IMR-90 (cell line): Measurements from ENCODE around the gene INTU. TPM values are rescaled to one million over a fixed set of nuclear protein-coding genes. Genes with fewer than 3 reads are reported as not detected.

Source experiments
- ATAC-seq: fragments of 200-7000 bp; cut with Tn5 transposase; 2 replicates; pipeline ENCODE4 v1.9.1; 2020; ENCODE audit warnings: low read depth, mild to moderate bottlenecking, moderate library complexity
- BruUV-seq: library from RNA; stranded (reverse); fragments of 400-500 nt; replicated peaks from 2 replicates; lab custom pipeline; 2021; lab: Mats Ljungman, UMichigan
- CTCF ChIA-PET: fragments of 300-600 bp; formaldehyde crosslinking; extraction: SDS; loops from one replicate; lab custom pipeline; 2021; ENCODE audit warnings: antibody characterized with exemption; lab: Yijun Ruan, JAX
- POLR2A ChIA-PET: fragments of 300-600 bp; sonication (Branson Sonifier 250); formaldehyde crosslinking; loops from one replicate; lab custom pipeline; 2022; ENCODE audit warnings: antibody characterized with exemption; ENCODE audit not compliant: unreplicated experiment; lab: Charles Lee
- DNase-seq: peaks from one replicate; pipeline ENCODE4 v3.0.0; 2013
- H2AFZ ChIP-seq: replicated peaks from 2 replicates; pipeline ENCODE3; 2013; ENCODE audit warnings: low read length, mild to moderate bottlenecking; ENCODE audit not compliant: poor library complexity
- H2AK5ac ChIP-seq: 2 replicates; pipeline ENCODE4 v1.6.1; 2013; ENCODE audit warnings: low read depth, low read length, inconsistent platforms
- H2AK9ac ChIP-seq: replicated peaks from 2 replicates; pipeline ENCODE3; 2013; ENCODE audit warnings: mild to moderate bottlenecking, low read depth, low read length, moderate library complexity; ENCODE audit not compliant: poor library complexity
- H2BK120ac ChIP-seq: 2 replicates; pipeline ENCODE4 v1.6.1; 2013; ENCODE audit warnings: low read depth, low read length, inconsistent platforms
- H2BK15ac ChIP-seq: 3 replicates; pipeline ENCODE4 v1.6.1; 2013; ENCODE audit warnings: low read depth, low read length, inconsistent platforms
- H2BK20ac ChIP-seq: 2 replicates; pipeline ENCODE4 v1.6.1; 2013; ENCODE audit warnings: low read depth, mild to moderate bottlenecking, inconsistent platforms, low read length, moderate library complexity
- H2BK5ac ChIP-seq: 2 replicates; pipeline ENCODE4 v1.6.1; 2013; ENCODE audit warnings: mild to moderate bottlenecking, low read depth, low read length, inconsistent platforms; ENCODE audit not compliant: poor library complexity, severe bottlenecking
- H3K14ac ChIP-seq: replicated peaks from 2 replicates; pipeline ENCODE4 v1.6.1; 2013; ENCODE audit warnings: low read depth, low read length, inconsistent platforms
- H3K18ac ChIP-seq: 2 replicates; pipeline ENCODE4 v1.6.1; 2013; ENCODE audit warnings: low read depth, low read length, control low read depth
- H3K23ac ChIP-seq: 2 replicates; pipeline ENCODE4 v1.6.1; 2013; ENCODE audit warnings: low read depth, low read length, inconsistent platforms
- H3K27ac ChIP-seq: 2 replicates; pipeline ENCODE4 v1.5.1; 2013; ENCODE audit warnings: mild to moderate bottlenecking, control low read depth, low read length; ENCODE audit not compliant: insufficient read depth
- H3K27me3 ChIP-seq: 2 replicates; pipeline ENCODE4 v1.6.1; 2013; ENCODE audit warnings: low read length; ENCODE audit not compliant: control insufficient read depth, insufficient read depth
- H3K36me3 ChIP-seq: 2 replicates; pipeline ENCODE4 v1.6.1; 2013; ENCODE audit warnings: low read length, mixed read lengths; ENCODE audit not compliant: control insufficient read depth, insufficient read depth
- H3K4ac ChIP-seq: 2 replicates; pipeline ENCODE4 v1.6.1; 2013; ENCODE audit warnings: low read depth, low read length, inconsistent platforms
- H3K4me1 ChIP-seq: 2 replicates; pipeline ENCODE4 v1.6.1; 2013; ENCODE audit warnings: low read length, mixed read lengths; ENCODE audit not compliant: control insufficient read depth, insufficient read depth
- H3K4me2 ChIP-seq: 2 replicates; pipeline ENCODE4 v1.6.1; 2013; ENCODE audit warnings: low read depth, mild to moderate bottlenecking, control low read depth, low read length, moderate library complexity
- H3K4me3 ChIP-seq: 2 replicates; pipeline ENCODE4 v1.5.1; 2013; ENCODE audit warnings: low read depth, mild to moderate bottlenecking, control low read depth, low read length, moderate library complexity; ENCODE audit not compliant: insufficient read depth
- H3K56ac ChIP-seq: 2 replicates; pipeline ENCODE4 v1.6.1; 2013; ENCODE audit warnings: low read length, inconsistent platforms; ENCODE audit not compliant: insufficient read depth; ENCODE audit errors: extremely low read depth
- H3K79me1 ChIP-seq, 2 experiments: 2 replicates each; pipeline ENCODE4 v1.6.1; 2013; ENCODE audit warnings: low read length in 2 of 2, inconsistent platforms in 1 of 2, low read depth in 1 of 2
- H3K9ac ChIP-seq: 2 replicates; pipeline ENCODE4 v1.6.1; 2013; ENCODE audit warnings: low read depth, low read length, control low read depth
- H3K9me1 ChIP-seq: 2 replicates; pipeline ENCODE4 v1.6.1; 2013; ENCODE audit warnings: low read length, inconsistent platforms; ENCODE audit not compliant: insufficient read depth
- H3K9me3 ChIP-seq: 2 replicates; pipeline ENCODE4 v1.6.1; 2013; ENCODE audit warnings: low read length; ENCODE audit not compliant: control insufficient read depth, insufficient read depth
- H4K20me1 ChIP-seq: 2 replicates; pipeline ENCODE4 v1.6.1; 2013; ENCODE audit warnings: low read length, inconsistent platforms; ENCODE audit not compliant: insufficient read depth
- H4K5ac ChIP-seq: 2 replicates; pipeline ENCODE4 v1.6.1; 2013; ENCODE audit warnings: mild to moderate bottlenecking, low read depth, low read length, control low read depth
- H4K8ac ChIP-seq, 2 experiments: 2 replicates each; pipeline ENCODE4 v1.6.1; 2013; ENCODE audit warnings: low read depth in 2 of 2, low read length in 2 of 2, control low read depth in 1 of 2, inconsistent platforms in 1 of 2
- H4K91ac ChIP-seq: 2 replicates; pipeline ENCODE4 v1.6.1; 2013; ENCODE audit warnings: low read depth, low read length, inconsistent platforms; ENCODE audit not compliant: insufficient read depth
- CEBPB ChIP-seq: IDR thresholded peaks from 2 replicates; pipeline ENCODE4 v1.6.1; 2012; ENCODE audit warnings: low read depth, low read length, improper control_type of control experiment
- CTCF ChIP-seq: conservative IDR thresholded peaks from 2 replicates; pipeline ENCODE4 v1.5.1; 2012; ENCODE audit warnings: mild to moderate bottlenecking, low read depth, low read length, improper control_type of control experiment
- ELK1 ChIP-seq: fragments of 150-350 bp; IDR thresholded peaks from 2 replicates; pipeline ENCODE4 v1.6.1; 2016; ENCODE audit warnings: low read depth, mild to moderate bottlenecking, low read length, moderate library complexity, borderline replicate concordance
- MAFK ChIP-seq: IDR thresholded peaks from 2 replicates; pipeline ENCODE4 v1.6.1; 2012; ENCODE audit warnings: low read depth, low read length, improper control_type of control experiment
- MXI1 ChIP-seq: IDR thresholded peaks from 2 replicates; pipeline ENCODE4 v1.6.1; 2012; ENCODE audit warnings: low read depth, mild to moderate bottlenecking, low read length, moderate library complexity, borderline replicate concordance
- NFE2L2 ChIP-seq: fragments of 150-350 bp; IDR thresholded peaks from 2 replicates; pipeline ENCODE4 v1.6.1; 2016; ENCODE audit warnings: low read depth, mild to moderate bottlenecking, low read length
- RCOR1 ChIP-seq: IDR thresholded peaks from 2 replicates; pipeline ENCODE4 v1.6.1; 2012; ENCODE audit warnings: mild to moderate bottlenecking, low read length, improper control_type of control experiment; ENCODE audit not compliant: insufficient replicate concordance
- RFX5 ChIP-seq: IDR thresholded peaks from 2 replicates; pipeline ENCODE4 v1.8.0; 2012; ENCODE audit warnings: low read depth, mild to moderate bottlenecking, low read length, moderate library complexity
- SMC3 ChIP-seq: fragments of 150-350 bp; IDR thresholded peaks from 2 replicates; pipeline ENCODE4 v1.6.1; 2016; ENCODE audit warnings: low read depth, mild to moderate bottlenecking, antibody characterized with exemption, low read length, moderate library complexity
- WGBS, 2 experiments: methylation state at CpG; one replicate each; pipeline versions ENCODE4 v1.1.5 to v1.1.7; 2013; ENCODE audit warnings: missing lambda C conversion rate in 2 of 2; ENCODE audit not compliant: insufficient read length in 1 of 2; ENCODE audit errors: extremely low coverage in 2 of 2; 5-methylcytosine and 5-hydroxymethylcytosine counted together
- dilution Hi-C: fragments of 300-500 bp; cut with HindIII; formaldehyde crosslinking; loops from one replicate; pipeline ENCODE4 v1.14.3; 2018; ENCODE audit warnings: low sequenced_read_pairs; ENCODE audit not compliant: unreplicated experiment
- in situ Hi-C: fragments of 300-500 bp; cut with MboI; formaldehyde crosslinking; loops from 3 replicates; pipeline ENCODE4 v1.14.3; 2019; ENCODE audit warnings: low sequenced_read_pairs, inconsistent platforms, mixed read lengths
- intact Hi-C: fragments of 100-400 bp; cut with micrococcal nuclease; formaldehyde crosslinking; loops from 2 replicates; pipeline ENCODE4 v1.10.0; 2022
- polyA plus RNA-seq, 3 experiments: library from polyadenylated mRNA; depleted of rRNA; stranded (reverse); fragments of >200 nt; gene quantifications; 2 replicates each; pipeline ENCODE4 v1.2.3, GENCODE V29; 2012; ENCODE audit warnings: low replicate concordance in 1 of 3
- total RNA-seq: library from RNA; depleted of rRNA; stranded (reverse); fragments of >200 nt; gene quantifications from 2 replicates; pipeline ENCODE4 v1.2.3, GENCODE V29; 2012

The INTU gene
- total and polyA plus RNA-seq, 2 of the 4 experiments (the other 2 are of a cell fraction) = 6.5 to 10.8 TPM

- TF ChIP-seq NFE2L2 = no peak
These were observed 97.6 kb downstream of the INTU start, which contains the start of gene SLC25A31 (continued) for GRCh38 chr4:127730142-127730913.

GRCh38 chr4:127731406-127731805 is 98.6 kb downstream of the INTU start:
- Histone ChIP-seq H3K14ac (no peak overlapping the region), H2AFZ (no peak overlapping the region), H3K23ac (no peak overlapping the region), H2BK5ac (no peak overlapping the region), H3K4ac (no peak overlapping the region), H4K8ac (no peak overlapping the region), H3K9me1 (no peaks in the 10 kb centered on the region), H3K9me3 (no peaks in the 10 kb centered on the region), H2BK120ac (no peak overlapping the region), H3K27ac (no peak overlapping the region), H3K56ac (no peak overlapping the region), H4K20me1 (no peaks in the 10 kb centered on the region), H3K36me3 (no peaks in the 10 kb centered on the region), H2BK20ac (no peak overlapping the region), H3K9ac (no peak overlapping the region), H3K4me3 (no peak overlapping the region), H3K4me1 (no peaks in the 10 kb centered on the region; the same call in 1 of the 2 replicates), H2AK9ac (no peak overlapping the region), H2AK5ac (no peak overlapping the region), H4K91ac (no peak overlapping the region), H3K79me1 (no peaks in the 10 kb centered on the region), H3K27me3 (no peaks in the 10 kb centered on the region), H4K5ac (no peak overlapping the region), H3K18ac (no peak overlapping the region), H3K4me2 (no peak overlapping the region), H2BK15ac (no peak overlapping the region)
- POLR2A ChIA-PET = no interaction called here
- CTCF ChIA-PET = interaction anchor here (0.6 to 1.1 kb wide), 2 partner anchors 109 to 1158 kb away, joined by 3 to 4 read pairs; no protein-coding TSS in a partner anchor
- BruUV-seq = no TSS peak
- 94% methylated on average over 12 of the region's 19 CpGs; no CpG with 5 or more reads in 1 of the 2 experiments for WGBS, 2 experiments
- no peak for TF ChIP-seq NFE2L2
- no peak for TF ChIP-seq ELK1
- TF ChIP-seq RFX5 = no peak
- no peak for TF ChIP-seq SMC3
- no peak for TF ChIP-seq MAFK
- TF ChIP-seq CTCF = no peak
- TF ChIP-seq RCOR1 = no peak
- TF ChIP-seq MXI1 = no peak
- no peak for TF ChIP-seq CEBPB
- ATAC-seq = no peak
- dilution Hi-C loops = no loop called here
- intact Hi-C loops = no loop called here
- in situ Hi-C loops = loop anchor here (5.0 kb wide), 1 partner anchor 129 kb away; no protein-coding TSS in a partner anchor
- no peak for DNase-seq
